ENCODE results near the gene KCNA4.
"Not testable (repeated sequence)": the region's sequence is repeated elsewhere in the genome, so short reads cannot be mapped to it uniquely, and the experiment has no call there.

KCNA4 gene

DNA sequence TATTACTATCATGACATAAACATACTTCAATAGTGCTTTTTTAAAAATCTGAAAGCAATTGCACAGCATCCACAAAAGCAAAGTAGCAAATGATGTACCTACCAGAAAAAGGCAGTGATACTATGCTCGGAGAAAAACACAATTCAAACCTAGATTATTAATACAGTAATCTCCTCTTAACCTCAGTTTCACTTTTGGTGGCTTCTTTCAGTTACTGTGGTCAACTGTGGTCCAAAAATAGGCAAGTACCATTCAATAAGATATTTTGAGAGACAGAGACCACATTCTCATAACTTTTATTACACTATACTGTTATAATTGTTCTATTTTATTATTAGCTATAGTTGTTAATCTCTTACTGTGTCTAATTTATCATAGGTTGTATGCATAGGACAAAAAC lies 20.8 kb downstream of the KCNA4 start:
- no peak for DNase-seq (ENCODE audit: low read depth)

DNA sequence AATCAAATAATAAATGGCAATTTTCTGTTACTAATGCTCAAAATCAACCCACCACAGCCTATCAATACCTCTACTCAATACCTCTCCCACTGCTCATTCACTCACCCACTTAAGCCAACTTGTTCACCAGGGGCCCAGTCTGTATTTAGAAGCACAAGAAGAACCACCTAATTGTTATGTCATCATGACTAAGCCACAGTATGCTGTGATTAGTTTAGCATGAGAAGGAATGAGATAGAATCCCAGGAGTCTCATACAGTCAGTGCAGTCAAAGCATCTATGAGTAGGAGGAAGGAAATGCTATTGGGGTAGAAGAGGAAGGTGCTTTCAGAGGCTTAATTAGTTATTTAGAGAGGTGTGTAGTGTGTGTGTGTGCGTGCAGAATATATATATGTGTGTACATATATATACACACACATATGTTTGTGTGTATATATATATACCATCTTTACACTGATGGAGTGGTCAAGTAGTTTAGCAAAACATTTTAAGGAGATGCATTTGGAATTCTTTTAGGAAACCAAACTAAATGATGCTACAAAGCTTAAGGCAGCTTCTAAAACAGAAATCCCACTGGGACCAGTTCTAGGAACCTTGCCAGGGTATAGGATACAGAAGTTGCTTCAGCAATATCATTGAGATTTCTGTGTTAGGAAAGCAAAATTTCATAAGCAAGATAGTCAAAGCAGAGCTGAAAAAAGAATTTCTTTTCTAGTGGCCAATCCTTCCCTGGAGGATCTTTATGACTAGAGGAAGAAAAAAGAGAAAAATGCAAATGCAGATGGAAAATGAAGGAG lies 27.5 kb downstream of the KCNA4 start:
- DNase-seq (ENCODE audit: low read depth) = no peak

DNA sequence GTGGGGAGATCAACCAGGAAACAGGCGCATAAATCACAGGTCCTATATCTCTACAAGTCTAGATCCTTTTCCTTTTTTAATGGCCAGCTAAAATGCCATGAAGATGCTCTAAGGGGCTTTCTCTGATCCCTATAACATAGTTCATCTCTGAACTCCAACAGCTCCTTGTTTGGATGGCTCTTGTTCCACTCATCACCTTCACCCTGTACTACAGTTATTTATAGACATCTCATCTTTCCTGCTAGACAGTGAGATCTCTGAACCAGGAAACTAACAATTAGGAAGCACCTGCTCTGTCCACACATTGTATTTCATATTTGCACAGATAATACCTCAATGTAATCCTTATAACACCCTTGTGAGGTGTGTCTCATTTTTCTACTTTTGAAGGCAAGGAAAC lies 31.6 kb downstream of the KCNA4 start:
- no peak for DNase-seq (ENCODE audit: low read depth)

DNA sequence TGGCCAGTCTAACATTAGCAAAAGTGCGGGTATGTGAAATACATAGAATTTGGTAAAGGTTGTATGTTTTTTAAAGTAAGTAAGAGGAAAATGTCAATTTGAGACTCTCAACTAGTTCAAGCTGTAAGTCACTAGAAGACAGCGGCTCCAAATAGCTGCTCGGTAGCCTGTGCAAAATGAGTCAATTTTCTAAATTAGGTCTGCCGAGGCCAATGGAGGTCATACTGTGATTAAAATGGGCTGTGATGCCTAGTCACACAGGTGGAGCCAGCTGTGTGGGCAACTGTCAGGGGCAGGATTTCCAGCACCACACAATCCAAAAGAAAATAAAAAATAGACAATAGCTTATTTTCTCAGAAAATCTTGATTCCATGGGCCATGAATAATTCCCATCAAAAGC lies 32.3 kb downstream of the KCNA4 start:
- no peak for DNase-seq (ENCODE audit: low read depth)

DNA sequence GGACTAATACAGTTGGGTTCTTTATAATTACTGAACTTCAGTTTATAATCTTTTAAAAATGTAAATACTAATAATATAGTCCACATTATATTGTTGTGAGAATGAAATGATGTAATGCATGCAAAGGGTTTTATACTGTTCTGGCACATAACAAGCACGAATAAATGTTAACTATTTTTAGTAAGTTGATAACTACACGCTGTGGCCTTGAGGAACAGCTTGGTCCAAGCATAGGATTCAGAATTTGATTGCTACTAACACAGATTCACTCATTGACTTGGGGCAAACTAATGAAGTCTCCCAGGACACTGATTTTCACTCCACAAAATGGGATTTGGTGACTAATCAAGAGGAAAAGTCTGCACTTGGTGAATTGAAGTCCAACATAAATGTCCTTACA lies 38.3 kb downstream of the KCNA4 start:
- DNase-seq (ENCODE audit: low read depth) = no peak

DNA sequence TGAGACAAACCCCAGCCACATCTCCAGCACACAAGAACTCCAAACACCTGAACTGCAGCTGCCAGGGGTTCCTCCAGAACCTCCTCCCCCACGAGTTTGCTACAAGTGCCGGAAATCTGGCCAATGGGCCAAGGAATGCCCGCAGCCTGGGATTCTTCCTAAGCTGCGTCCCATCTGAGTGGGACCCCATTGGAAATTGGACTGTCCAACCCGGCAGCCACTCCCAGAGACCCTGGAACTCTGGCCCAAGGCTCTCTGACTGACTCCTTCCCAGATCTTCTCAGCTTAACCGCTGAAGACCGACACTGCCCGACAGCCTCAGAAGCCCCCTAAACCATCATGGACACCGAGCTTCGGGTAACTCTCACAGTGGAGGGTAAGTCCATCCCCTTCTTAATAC lies 41.2 kb downstream of the KCNA4 start:
- DNase-seq (ENCODE audit: low read depth) = not testable (repeated sequence)

DNA sequence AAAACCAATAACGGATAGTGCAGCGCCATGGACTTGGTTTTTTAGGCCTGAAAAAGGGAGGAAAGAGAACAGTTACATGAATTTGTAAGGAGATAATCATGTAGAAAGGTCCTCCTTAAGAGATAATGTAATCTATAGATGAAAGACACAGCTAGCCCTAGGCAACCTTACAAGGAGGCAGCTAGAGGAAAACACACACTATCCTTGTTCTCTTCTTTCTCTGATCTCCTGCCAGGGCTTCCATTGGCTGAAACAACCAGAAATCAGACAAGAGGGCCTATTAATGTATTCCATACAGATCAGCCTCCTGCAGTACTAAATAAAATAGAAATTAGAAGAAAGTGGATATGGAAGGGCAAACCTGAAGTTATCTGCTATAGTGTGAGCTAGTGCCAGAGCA lies 53.0 kb downstream of the KCNA4 start:
- DNase-seq (ENCODE audit: low read depth) = no peak

DNA sequence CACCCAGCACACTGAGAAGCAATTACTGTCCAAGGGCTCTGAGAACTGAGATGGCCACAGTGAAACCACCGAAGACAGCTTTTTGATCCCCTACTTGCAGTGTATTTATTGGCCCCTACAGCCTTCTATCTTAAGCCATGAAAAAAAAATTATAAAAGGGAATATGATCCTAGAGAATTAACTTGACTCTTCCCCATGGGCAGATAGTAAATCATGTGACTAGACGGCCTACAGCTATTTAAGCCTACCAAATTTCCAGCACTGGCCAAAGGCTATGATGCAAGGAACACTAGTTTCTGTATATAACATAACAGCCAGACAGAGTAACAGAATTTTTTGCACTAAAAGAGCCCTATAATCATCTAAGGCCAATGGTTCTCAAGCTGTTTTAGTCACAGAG lies 53.8 kb downstream of the KCNA4 start:
- no peak for DNase-seq (ENCODE audit: low read depth)

DNA sequence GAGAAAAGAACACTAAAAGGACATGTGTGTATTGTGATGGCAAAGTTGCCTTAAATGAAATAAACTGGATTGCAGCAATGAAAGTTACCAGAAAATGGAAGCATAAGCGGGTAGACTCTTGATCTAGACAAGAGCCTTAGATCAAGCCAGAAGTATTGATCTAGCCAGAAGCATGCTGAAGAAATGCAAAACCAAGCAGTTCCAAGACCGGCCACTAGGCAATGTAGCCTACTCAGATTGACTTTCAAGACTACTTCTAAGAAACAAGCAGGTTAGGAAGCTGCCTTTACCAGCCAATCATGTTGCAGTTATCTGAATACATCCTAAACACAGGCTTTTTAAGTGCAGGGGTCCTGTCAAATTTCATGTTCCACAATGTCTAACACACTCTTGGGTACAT lies 54.6 kb downstream of the KCNA4 start:
- DNase-seq (ENCODE audit: low read depth) = no peak
